ENCODE data around the gene KCNE1.
"Not testable (repeated sequence)": the region's sequence is repeated elsewhere in the genome, so short reads cannot be mapped to it uniquely, and the experiment has no call there.

Gene KCNE1

DNA sequence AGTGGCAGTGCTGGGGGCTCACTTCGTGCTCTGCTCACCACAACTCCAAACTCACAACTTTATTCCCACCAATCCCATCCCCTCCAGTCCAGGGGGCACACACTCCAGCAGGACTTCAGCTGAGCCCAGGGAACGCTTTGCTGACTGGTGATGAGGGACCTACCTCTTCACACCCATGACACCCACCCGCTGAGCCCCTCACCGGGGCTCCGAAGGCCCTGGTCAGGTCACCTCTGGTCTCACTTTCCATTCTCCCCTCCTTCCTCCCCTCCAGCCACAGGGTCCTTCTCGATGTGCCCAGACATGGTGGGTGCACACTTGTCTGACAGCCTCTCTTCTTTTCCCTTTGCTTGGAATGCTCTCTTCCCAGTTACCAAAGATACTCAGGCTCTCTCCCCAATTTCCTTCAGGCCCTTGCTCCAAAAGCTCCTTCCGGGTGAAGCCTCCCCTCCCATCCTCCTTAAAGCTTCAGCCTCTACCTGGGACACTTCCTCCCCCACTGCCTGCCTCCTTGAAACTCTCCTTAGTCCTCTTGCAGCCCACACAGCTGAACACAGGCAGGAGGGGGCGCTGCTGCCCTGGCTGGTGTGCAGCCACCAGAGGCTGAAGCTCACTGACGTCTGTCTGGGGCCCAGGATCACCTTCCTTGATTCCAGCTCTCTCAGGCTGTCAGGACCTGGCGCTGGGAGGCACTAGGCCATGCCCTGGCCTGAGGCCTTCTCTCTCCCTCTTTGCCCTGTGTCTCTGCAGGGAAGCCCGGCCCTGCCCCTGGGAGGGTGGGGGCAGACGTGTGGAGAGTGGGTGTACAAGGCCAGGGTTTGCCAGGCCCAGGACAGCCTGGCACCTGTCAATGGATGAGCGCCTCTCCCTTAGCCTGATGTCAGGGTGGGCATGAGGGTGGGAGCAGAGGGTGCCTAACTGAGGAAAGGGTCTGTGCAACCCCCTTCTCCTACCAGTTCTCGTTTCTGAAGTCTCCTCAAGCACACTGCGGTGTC is 1.6 kb downstream of the KCNE1 start:
- Mint-ChIP-seq H3K36me3 (ENCODE audit: low read depth) (no peaks in the 10 kb centered on the region), H3K27ac (no peak overlapping the region), H3K4me1 (ENCODE audit: low read depth) (no peaks in the 10 kb centered on the region), H3K4me3 (no peak overlapping the region), H3K27me3 (ENCODE audit: low read depth) (no peaks in the 10 kb centered on the region), H3K9me3 (no peaks in the 10 kb centered on the region)

DNA sequence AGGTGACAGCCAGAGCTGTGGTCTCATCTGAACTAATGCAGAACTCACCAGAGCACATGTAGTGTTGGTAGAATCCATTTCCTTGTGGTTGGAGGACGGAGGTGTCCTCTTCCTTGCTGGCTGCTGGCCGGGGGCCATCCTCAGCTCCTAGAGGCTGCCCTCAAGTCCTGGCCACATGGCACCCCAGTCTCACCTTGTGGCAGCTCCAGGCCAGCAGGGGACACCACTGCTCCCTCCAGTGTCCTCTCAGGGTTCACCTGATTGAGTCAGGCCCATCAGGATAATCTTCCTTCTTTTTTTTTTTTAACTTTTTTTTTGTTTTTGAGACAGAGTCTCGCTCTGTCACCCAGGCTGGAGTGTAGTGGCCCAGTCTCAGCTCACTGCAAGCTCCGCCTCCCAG is 2.9 kb downstream of the KCNE1 start:
- H3K27me3 Mint-ChIP-seq (ENCODE audit: low read depth): no peaks in the 10 kb centered on the region
- H3K27ac Mint-ChIP-seq: no peak overlapping the region
- H3K4me1 Mint-ChIP-seq (ENCODE audit: low read depth): no peaks in the 10 kb centered on the region
- no peak overlapping the region for H3K4me3 Mint-ChIP-seq
- no peaks in the 10 kb centered on the region for H3K9me3 Mint-ChIP-seq
- no peaks in the 10 kb centered on the region for H3K36me3 Mint-ChIP-seq (ENCODE audit: low read depth)

DNA sequence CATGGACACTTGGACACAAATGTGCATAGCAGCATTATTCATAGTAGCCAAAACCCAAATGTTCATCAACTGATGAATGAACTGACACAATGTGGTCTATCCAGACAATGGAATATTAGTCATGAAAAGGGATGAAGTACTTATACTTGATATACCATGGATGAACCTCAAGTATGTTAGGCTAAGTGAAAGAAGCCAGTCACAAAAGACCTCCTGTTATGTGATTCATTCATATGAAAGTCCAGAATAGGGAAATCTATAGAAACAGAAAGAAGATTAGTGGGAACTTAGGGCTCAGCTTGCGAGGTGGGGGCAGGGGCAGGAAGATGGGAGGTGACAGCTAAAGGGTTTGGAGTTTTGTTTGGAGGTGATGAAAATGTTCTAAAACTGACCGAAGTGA is 7.4 kb downstream of the KCNE1 start:
- no peak overlapping the region for H3K27ac Mint-ChIP-seq
- no peaks in the 10 kb centered on the region for H3K4me1 Mint-ChIP-seq (ENCODE audit: low read depth)
- peaks cover 5% of the 10 kb centered on the region for H3K27me3 Mint-ChIP-seq (ENCODE audit: low read depth)
- H3K9me3 Mint-ChIP-seq: no peaks in the 10 kb centered on the region
- H3K4me3 Mint-ChIP-seq: no peak overlapping the region
- H3K36me3 Mint-ChIP-seq (ENCODE audit: low read depth): no peaks in the 10 kb centered on the region

DNA sequence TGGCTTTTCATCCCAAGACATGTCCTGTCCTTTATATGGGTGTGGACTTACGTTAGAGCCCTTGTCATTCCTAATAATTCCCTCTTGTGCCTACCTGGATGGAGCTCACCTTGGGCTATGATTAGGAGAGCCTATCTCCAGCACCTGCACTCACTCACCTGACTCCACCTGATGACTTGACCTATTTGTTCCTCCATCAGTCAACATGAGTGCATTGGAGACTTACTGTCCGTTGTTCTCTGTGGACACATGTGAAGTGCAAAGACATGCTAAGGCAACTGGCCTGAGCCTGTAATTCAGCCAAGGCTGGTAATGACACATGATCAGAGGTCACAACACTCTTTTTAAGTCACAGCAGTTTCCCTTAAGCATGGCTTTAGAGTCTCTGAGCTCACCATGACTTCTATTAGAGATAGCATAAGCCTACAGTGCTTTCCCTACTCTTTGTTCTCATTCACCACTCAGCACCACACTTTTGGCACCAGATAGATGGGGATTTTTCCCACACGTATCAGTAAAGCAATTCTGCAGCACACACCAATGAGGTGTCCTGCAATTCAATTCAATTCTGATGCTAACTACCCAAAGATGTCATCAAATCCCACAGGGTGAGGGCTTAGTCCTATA is 9.4 kb downstream of the KCNE1 start:
- Mint-ChIP-seq H3K4me1 (ENCODE audit: low read depth) (no peaks in the 10 kb centered on the region), H3K27ac (no peak overlapping the region), H3K36me3 (ENCODE audit: low read depth) (no peaks in the 10 kb centered on the region), H3K27me3 (ENCODE audit: low read depth) (peaks cover 12% of the 10 kb centered on the region), H3K4me3 (no peak overlapping the region), H3K9me3 (peaks cover 9% of the 10 kb centered on the region)

DNA sequence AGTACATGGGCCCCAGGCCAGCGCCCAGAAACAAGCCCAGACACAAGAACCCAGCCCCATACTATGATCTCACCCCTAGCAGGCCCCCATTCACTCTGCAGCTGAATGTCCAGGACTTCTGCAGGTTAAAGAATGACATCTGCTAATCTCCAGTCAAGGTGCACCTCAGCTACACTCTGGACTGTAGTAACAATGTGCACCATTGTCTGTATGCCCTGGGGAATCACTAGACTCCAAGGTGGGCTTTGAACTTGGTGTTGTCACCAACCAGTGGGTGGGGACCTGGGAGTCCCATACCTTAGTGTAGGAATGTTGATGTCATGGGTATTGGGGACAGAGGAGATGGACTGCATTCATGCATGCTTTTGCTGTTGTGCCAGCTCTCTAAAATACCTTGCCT is 10.3 kb downstream of the KCNE1 start:
- Mint-ChIP-seq H3K4me3 (no peak overlapping the region), H3K27me3 (ENCODE audit: low read depth) (peaks cover 14% of the 10 kb centered on the region), H3K36me3 (ENCODE audit: low read depth) (no peaks in the 10 kb centered on the region), H3K27ac (no peak overlapping the region), H3K4me1 (ENCODE audit: low read depth) (no peaks in the 10 kb centered on the region), H3K9me3 (peaks cover 18% of the 10 kb centered on the region)

DNA sequence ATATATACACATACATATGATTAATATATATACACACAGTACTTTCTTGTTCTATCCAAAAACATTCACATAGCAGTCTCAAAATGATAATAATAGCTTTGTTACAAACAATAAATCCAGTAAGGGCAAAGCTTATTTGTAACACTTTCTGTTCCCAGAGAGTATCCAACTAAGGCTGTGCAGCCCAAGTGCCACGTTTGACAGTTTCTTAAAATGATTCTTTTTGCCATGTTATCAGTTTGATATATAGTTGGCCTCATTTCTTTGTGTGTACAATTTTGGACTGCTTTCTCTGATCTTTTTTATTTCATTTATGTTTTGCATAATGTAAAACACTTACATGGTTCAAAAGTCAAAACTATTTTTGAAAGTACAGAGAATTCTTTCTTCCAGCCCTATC is 11.8 kb downstream of the KCNE1 start:
- no peak overlapping the region for H3K27ac Mint-ChIP-seq
- H3K27me3 Mint-ChIP-seq (ENCODE audit: low read depth): peaks cover 14% of the 10 kb centered on the region
- H3K4me1 Mint-ChIP-seq (ENCODE audit: low read depth): no peaks in the 10 kb centered on the region
- peaks cover 24% of the 10 kb centered on the region for H3K9me3 Mint-ChIP-seq
- H3K36me3 Mint-ChIP-seq (ENCODE audit: low read depth): no peaks in the 10 kb centered on the region
- H3K4me3 Mint-ChIP-seq: no peak overlapping the region

DNA sequence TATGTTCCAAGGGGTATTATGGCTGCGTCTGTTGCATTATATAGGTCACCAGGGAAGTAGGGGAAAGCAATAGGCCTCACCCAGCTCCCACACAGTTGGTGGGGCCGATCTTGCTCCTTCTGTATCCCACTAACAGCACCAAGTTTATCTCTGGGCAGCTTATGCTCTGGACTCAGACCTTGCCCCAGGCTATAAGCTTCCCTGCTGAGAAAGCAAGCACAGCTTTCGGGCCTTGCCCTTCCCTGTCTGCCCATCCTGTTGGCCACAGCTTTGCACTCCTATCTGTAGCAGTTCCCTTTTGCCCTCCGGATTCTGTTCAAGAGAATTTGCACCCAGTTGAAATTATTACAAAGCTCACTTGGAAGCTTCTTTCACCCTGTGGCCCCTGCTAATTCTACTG is 12.9 kb downstream of the KCNE1 start:
- no peaks in the 10 kb centered on the region for H3K4me1 Mint-ChIP-seq (ENCODE audit: low read depth)

DNA sequence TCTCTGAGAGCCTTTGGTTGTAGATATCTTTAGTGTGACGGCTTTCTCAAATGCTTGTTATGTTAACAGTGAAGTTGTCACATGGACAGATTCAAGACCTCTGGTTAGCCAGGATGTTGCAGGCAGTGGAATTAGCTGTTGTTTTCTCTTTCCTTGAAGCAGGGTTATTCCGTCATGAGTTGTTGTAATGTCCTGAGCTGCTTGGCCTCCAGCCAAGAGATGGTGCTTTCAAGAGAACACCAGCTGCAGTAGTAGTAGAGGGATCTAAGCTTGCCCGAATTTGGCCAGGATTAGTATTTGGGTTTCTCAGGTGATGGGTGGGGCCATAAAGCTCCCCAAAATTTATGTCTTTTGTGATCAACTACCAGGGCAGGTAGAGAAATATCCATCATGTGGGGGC is 13.4 kb downstream of the KCNE1 start:
- no peaks in the 10 kb centered on the region for H3K4me1 Mint-ChIP-seq (ENCODE audit: low read depth)
- H3K36me3 Mint-ChIP-seq (ENCODE audit: low read depth): no peaks in the 10 kb centered on the region
- H3K27me3 Mint-ChIP-seq (ENCODE audit: low read depth): peaks cover 14% of the 10 kb centered on the region
- peaks cover 24% of the 10 kb centered on the region for H3K9me3 Mint-ChIP-seq
- H3K27ac Mint-ChIP-seq: no peak overlapping the region
- no peak overlapping the region for H3K4me3 Mint-ChIP-seq

More for the DNA sequence above, 12.9 kb downstream of the KCNE1 start:
- no peak overlapping the region for H3K4me3 Mint-ChIP-seq
- H3K27ac Mint-ChIP-seq: no peak overlapping the region
- H3K9me3 Mint-ChIP-seq: peaks cover 24% of the 10 kb centered on the region
- no peaks in the 10 kb centered on the region for H3K36me3 Mint-ChIP-seq (ENCODE audit: low read depth)
- H3K27me3 Mint-ChIP-seq (ENCODE audit: low read depth): peaks cover 14% of the 10 kb centered on the region

DNA sequence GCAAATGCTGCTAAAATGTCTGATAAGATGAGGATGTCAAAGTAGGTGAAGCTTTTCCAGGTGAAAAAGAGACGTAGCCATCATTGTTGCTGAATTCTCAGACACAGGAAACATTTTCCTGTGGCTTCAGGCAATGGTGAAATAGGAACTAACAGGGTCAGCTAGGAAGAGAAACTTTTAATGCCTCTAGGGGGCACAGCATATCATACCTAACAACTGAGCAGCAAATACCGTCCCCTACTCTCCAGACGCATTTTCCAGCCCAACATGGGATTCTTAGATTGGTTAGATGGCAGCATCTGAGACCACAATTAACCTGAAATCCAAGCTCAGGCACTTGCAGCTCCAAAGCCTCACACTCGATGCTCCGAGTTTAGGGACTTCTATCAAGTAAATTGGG is 28.2 kb downstream of the KCNE1 start:
- not testable (repeated sequence) for H3K4me3 Mint-ChIP-seq; H3K4me1 Mint-ChIP-seq (ENCODE audit: low read depth); H3K36me3 Mint-ChIP-seq (ENCODE audit: low read depth); H3K27ac Mint-ChIP-seq; H3K27me3 Mint-ChIP-seq (ENCODE audit: low read depth); H3K9me3 Mint-ChIP-seq

DNA sequence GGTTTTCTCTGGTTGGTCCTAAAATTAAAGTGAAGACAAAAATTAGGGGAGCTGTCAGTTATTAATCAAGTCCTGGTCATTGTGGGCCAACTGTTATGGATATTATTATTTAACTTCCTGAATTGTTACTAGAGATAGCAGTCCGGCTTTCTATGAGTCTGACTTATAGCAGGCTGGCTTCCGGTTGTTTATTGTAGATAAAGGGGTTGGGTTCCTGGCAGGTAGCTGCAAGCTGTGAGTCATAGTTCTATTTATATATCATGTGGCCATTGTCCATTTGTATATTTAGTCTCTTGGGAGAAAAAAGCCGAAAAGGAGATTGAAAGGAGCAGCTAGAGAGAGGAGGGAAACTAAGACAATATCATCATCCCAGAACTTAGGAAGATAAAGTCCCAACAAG is 28.6 kb downstream of the KCNE1 start:
- H3K36me3 Mint-ChIP-seq (ENCODE audit: low read depth); H3K4me3 Mint-ChIP-seq; H3K27me3 Mint-ChIP-seq (ENCODE audit: low read depth); H3K9me3 Mint-ChIP-seq; H3K4me1 Mint-ChIP-seq (ENCODE audit: low read depth); H3K27ac Mint-ChIP-seq: not testable (repeated sequence)

DNA sequence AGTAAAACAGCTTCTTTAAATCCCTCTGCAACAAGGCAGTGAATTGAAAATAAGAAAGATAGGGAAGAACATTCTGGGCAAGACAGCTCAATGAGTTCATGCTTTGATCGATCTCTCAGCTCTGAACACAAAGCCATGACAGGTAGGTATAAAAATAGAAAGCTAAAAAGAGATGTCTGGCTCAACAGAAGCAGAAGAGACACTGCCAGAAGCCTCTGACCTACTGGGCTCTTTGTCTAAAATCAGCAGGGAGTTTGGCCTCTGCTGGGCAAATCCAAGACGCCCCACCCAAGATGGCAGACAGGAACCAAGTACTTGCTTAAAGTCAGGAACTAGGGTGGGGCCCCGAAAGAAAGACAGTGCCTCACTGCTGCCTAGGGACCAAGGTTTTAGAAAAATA is 44.7 kb downstream of the KCNE1 start:
- H3K4me1 Mint-ChIP-seq (ENCODE audit: low read depth); H3K36me3 Mint-ChIP-seq (ENCODE audit: low read depth); H3K4me3 Mint-ChIP-seq; H3K9me3 Mint-ChIP-seq; H3K27ac Mint-ChIP-seq; H3K27me3 Mint-ChIP-seq (ENCODE audit: low read depth): not testable (repeated sequence)

DNA sequence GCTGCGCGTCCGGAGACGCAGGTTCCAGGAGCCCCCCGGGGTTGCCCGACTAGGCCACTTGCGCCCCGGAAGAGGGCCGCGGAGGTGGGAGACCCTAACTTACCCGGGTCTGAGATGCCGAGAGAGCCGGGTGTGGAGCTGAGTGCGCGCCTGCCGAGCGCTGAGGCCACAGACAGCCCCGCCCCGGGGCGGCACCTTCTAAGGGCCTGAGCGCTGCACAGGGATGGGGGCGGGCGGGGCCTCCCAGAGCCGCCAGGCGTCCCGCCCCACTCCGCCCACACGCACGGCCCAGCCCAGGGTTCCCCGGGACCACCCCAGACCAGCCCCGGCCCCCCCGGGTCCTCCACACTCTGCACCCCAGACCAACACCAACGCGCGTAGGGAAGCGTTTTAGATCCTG is 52.6 kb downstream of the KCNE1 start:
- H3K9me3 Mint-ChIP-seq; H3K4me1 Mint-ChIP-seq (ENCODE audit: low read depth); H3K27me3 Mint-ChIP-seq (ENCODE audit: low read depth); H3K27ac Mint-ChIP-seq; H3K36me3 Mint-ChIP-seq (ENCODE audit: low read depth); H3K4me3 Mint-ChIP-seq: not testable (repeated sequence)

DNA sequence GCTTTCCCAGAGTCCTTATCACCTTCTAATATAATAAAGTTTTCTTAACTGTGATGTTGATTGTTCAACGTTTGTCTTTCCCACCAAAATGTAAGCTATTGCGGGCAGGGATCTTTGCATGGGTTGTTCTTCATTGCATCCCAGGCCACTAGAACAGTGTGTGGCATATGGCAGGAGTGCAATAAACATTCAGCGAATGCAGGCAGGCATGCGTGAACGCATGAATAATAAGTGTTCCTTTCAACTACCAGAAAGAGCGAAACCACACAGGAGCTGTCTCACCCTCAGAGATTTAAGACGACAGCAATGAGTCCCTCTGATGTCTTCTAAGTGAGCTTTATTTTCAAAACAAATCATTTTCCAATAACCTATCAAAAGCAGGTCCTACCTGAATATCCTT is 53.7 kb downstream of the KCNE1 start:
- H3K27me3 Mint-ChIP-seq (ENCODE audit: low read depth); H3K4me3 Mint-ChIP-seq: not testable (repeated sequence)

DNA sequence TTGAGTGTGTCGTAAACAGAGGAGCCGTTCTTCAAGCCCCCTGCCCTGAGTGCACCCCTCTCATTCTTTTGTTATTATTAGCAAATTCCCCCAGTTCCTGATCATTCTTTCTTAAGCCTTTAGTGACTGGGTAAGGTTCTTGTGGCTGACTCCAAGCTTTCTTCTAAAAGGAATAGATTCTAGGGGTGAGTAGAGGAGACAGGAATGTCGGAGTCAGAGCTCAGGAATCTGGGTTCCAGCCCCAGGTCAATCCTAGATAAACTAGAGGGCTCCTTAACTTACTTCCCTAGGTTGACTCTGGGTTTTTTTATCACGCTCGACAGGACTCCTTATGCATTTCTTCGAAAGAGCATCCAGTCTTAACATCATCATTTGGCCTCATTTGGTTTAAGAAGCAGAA is 55.8 kb downstream of the KCNE1 start:
- not testable (repeated sequence) for H3K4me3 Mint-ChIP-seq; H3K27me3 Mint-ChIP-seq (ENCODE audit: low read depth); H3K27ac Mint-ChIP-seq; H3K9me3 Mint-ChIP-seq; H3K4me1 Mint-ChIP-seq (ENCODE audit: low read depth); H3K36me3 Mint-ChIP-seq (ENCODE audit: low read depth)

More for the DNA sequence above, 53.7 kb downstream of the KCNE1 start:
- not testable (repeated sequence) for H3K4me1 Mint-ChIP-seq (ENCODE audit: low read depth); H3K9me3 Mint-ChIP-seq; H3K36me3 Mint-ChIP-seq (ENCODE audit: low read depth); H3K27ac Mint-ChIP-seq

DNA sequence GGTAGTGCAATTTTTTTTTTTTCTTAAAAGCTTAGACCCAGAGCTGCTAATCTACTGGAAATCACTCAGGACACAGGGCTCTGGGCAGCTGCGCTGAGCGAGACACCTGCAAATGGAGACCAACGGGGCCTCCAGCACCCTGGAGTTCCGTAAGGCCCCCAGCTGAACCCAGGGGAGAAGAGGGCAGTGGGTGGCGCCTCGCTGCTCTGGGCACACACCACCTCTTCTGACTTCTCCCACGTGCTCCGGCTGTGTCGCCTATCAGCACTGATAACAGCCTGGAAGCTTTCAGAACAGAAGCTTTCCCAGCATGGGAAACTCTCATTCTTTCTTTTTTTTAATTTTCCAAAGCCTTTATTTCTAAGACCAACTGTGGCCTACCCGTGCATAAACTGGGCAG is 56.4 kb downstream of the KCNE1 start:
- H3K4me3 Mint-ChIP-seq; H3K4me1 Mint-ChIP-seq (ENCODE audit: low read depth); H3K27me3 Mint-ChIP-seq (ENCODE audit: low read depth); H3K27ac Mint-ChIP-seq; H3K9me3 Mint-ChIP-seq; H3K36me3 Mint-ChIP-seq (ENCODE audit: low read depth): not testable (repeated sequence)

Measured in T-helper 1 cell treated with Interleukin-12 subunit alpha and Interleukin-12 subunit beta and Interleukin-4 antibody, amounts not matched to agents 30 μg/mL and 1 μg/mL, for 36 hours (primary cell).